ENCODE results near the gene MINDY1. TPM values are rescaled to one million over a fixed set of nuclear protein-coding genes. Genes with fewer than 3 reads are reported as not detected.

Gene MINDY1
- total and polyA plus RNA-seq, 9 of the 15 experiments (the other 6 are each of a cell fraction or from before 2014, with no cell fraction given) = 0.49 to 11.0 (median 6.0) TPM

GRCh38 chr1:150976879-150977694, 29.6 kb downstream of the MINDY1 start (continued):
- TF ChIP-seq SPI1 (IDR thresholded peaks at IDR 0.05; ENCODE audit: borderline replicate concordance, low read depth, low read length) (peak; percentile 69; the same call in 1 of the 2 replicates), FOXM1 (IDR thresholded peaks at IDR 0.05; ENCODE audit: low read depth) (peak; percentile 85), FOXM1 (CRISPR knock-in tag; IDR thresholded peaks at IDR 0.05; ENCODE audit: low read depth) (no peak), CEBPB (tag; IDR thresholded peaks at IDR 0.05) (no peak), RUNX1 (IDR thresholded peaks at IDR 0.05; ENCODE audit: low read depth) (0 out of 2 replicates have a peak, but pooled peaks have one; percentile 69), ZNF449 (CRISPR knock-in tag; IDR thresholded peaks at IDR 0.05) (no peak), ZNF253 (CRISPR knock-in tag; conservative IDR thresholded peaks at IDR 0.05) (no peak), NFRKB (IDR thresholded peaks at IDR 0.05; ENCODE audit: low read depth) (no peak), ZNF511 (CRISPR knock-in tag; IDR thresholded peaks at IDR 0.05) (0 out of 2 replicates have a peak, but pooled peaks have one; percentile 3), ZNF512 (tag; IDR thresholded peaks at IDR 0.05) (no peak), MCM7 (IDR thresholded peaks at IDR 0.05) (no peak), REST (IDR thresholded peaks at IDR 0.05; ENCODE audit: borderline replicate concordance) (no peak), REST (CRISPR knock-in tag; IDR thresholded peaks at IDR 0.05; ENCODE audit: low read depth) (no peak), ARHGAP35 (IDR thresholded peaks at IDR 0.05; ENCODE audit: partially characterized antibody) (no peak)

All from K562 (cell line).